Measurements from ENCODE around the gene TMEM129.
"Not testable (repeated sequence)": the region's sequence is repeated elsewhere in the genome, so short reads cannot be mapped to it uniquely, and the experiment has no call there.

The TMEM129 gene

GRCh38 chr4:1721666-1722550 is 785 bp upstream of the TMEM129 start:
- no peak for DNase-seq (ENCODE audit: low read depth, low spot score)

GRCh38 chr4:1720163-1720983 is 750 bp downstream of the TMEM129 start:
- DNase-seq (ENCODE audit: low read depth, low spot score): no peak

GRCh38 chr4:1718095-1718850 is 2.9 kb downstream of the TMEM129 start:
- DNase-seq (ENCODE audit: low read depth, low spot score): no peak

GRCh38 chr4:1717129-1718094 is 3.7 kb downstream of the TMEM129 start:
- no peak for DNase-seq (ENCODE audit: low read depth, low spot score)

GRCh38 chr4:1716065-1716945 is 4.8 kb downstream of the TMEM129 start:
- no peak for DNase-seq (ENCODE audit: low read depth, low spot score)

GRCh38 chr4:1715002-1715758 is 5.9 kb downstream of the TMEM129 start:
- no peak for DNase-seq (ENCODE audit: low read depth, low spot score)

- no peak for DNase-seq (ENCODE audit: low read depth, low spot score)
Observed at GRCh38 chr4:1714303-1715001, 6.7 kb downstream of the TMEM129 start.

GRCh38 chr4:1713003-1713851 is 7.9 kb downstream of the TMEM129 start:
- no peak for DNase-seq (ENCODE audit: low read depth, low spot score)

- no peak for DNase-seq (ENCODE audit: low read depth, low spot score)
Observed at GRCh38 chr4:1712216-1713002, 8.7 kb downstream of the TMEM129 start, which contains the start of gene SLBP. Gene SLBP (minus strand): TSS chr4:1712319. CDS start chr4:1712188, 131 bp downstream.

GRCh38 chr4:1711571-1712215 is 9.4 kb downstream of the TMEM129 start:
- no peak for DNase-seq (ENCODE audit: low read depth, low spot score)

- no peak for DNase-seq (ENCODE audit: low read depth, low spot score)
Observed at GRCh38 chr4:1711055-1711570, 10.0 kb downstream of the TMEM129 start.

GRCh38 chr4:1708581-1708980 is 12.5 kb downstream of the TMEM129 start:
- no peak for DNase-seq (ENCODE audit: low read depth, low spot score)

GRCh38 chr4:1706358-1706757 is 14.8 kb downstream of the TMEM129 start:
- DNase-seq (ENCODE audit: low read depth, low spot score): no peak

- DNase-seq (ENCODE audit: low read depth, low spot score): no peak
Observed at GRCh38 chr4:1705732-1706131, 15.4 kb downstream of the TMEM129 start.

- DNase-seq (ENCODE audit: low read depth, low spot score): no peak
Observed at GRCh38 chr4:1703867-1704266, 17.3 kb downstream of the TMEM129 start.

- not testable (repeated sequence) for DNase-seq (ENCODE audit: low read depth, low spot score)
Observed at GRCh38 chr4:1701671-1702070, 19.5 kb downstream of the TMEM129 start.
